Measurements from ENCODE around the gene GPR87. TPM values are rescaled to one million over a fixed set of nuclear protein-coding genes. Genes with fewer than 3 reads are reported as not detected.
A peak's percentile ranks its signal among the peaks of the same experiment; 100 is the strongest.

The GPR87 gene
- total RNA-seq, 2 donors from 2014 or later: 0.70 to 2.2 TPM

DNA sequence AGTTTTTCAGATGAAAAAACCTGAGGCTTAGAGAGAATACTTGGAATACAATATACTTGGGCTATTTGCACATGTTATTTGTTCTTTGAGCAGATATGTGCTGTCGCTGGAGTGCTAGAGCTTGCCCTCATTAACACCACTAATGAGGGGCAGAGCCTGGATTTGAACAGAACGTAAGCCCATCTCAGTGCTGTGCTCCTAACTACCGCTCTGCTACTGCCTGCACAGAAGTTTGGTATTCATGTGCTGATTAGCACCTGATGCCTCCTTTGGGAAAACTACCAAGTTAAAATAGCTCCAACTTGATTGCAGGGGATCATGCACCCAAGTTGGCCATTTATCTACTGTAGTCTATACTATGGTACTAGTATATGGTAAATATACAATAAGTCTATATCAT lies 3.6 kb downstream of the GPR87 start:
- Mint-ChIP-seq H3K36me3 (ENCODE audit: insufficient read depth in 2 of 2) (no peaks in the 10 kb centered on the region), H3K27ac (no peak overlapping the region), H3K4me1 (ENCODE audit: low read depth) (peaks cover 42% of the 10 kb centered on the region), H3K27me3 (ENCODE audit: low read depth) (peaks cover 6% of the 10 kb centered on the region), H3K4me3 (no peak overlapping the region), H3K9me3 (no peaks in the 10 kb centered on the region)
- DNase-seq (no peak), ATAC-seq (replicated peaks in 1 of 2) (no peak)

DNA sequence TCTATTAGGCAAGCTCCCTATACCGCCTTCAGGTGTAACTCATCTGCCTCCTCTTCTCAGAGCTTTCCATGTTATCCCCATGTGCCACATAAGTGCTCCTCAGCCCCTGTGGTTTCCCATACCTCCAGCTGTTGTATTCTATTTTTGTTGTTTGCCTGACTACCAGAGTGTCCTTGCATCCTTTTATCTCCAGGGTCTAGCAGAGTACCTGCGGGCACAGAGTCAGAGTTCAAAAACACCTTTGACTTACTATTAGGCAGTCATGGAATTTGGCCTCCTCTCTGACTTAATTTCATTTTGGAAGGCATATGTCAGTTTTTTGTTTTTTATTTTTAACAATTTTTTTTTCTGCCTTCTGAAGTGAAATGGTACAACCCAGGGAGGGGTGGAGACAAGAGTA lies 7.1 kb downstream of the GPR87 start:
- Mint-ChIP-seq H3K36me3 (ENCODE audit: insufficient read depth in 2 of 2) (no peaks in the 10 kb centered on the region), H3K9me3 (no peaks in the 10 kb centered on the region), H3K4me1 (ENCODE audit: low read depth) (peaks cover 49% of the 10 kb centered on the region), H3K4me3 (no peak overlapping the region), H3K27ac (peak overlapping the region; percentile 85), H3K27me3 (ENCODE audit: low read depth) (no peaks in the 10 kb centered on the region)
- no peak for ATAC-seq (replicated peaks in 1 of 2)
- no peak for DNase-seq

DNA sequence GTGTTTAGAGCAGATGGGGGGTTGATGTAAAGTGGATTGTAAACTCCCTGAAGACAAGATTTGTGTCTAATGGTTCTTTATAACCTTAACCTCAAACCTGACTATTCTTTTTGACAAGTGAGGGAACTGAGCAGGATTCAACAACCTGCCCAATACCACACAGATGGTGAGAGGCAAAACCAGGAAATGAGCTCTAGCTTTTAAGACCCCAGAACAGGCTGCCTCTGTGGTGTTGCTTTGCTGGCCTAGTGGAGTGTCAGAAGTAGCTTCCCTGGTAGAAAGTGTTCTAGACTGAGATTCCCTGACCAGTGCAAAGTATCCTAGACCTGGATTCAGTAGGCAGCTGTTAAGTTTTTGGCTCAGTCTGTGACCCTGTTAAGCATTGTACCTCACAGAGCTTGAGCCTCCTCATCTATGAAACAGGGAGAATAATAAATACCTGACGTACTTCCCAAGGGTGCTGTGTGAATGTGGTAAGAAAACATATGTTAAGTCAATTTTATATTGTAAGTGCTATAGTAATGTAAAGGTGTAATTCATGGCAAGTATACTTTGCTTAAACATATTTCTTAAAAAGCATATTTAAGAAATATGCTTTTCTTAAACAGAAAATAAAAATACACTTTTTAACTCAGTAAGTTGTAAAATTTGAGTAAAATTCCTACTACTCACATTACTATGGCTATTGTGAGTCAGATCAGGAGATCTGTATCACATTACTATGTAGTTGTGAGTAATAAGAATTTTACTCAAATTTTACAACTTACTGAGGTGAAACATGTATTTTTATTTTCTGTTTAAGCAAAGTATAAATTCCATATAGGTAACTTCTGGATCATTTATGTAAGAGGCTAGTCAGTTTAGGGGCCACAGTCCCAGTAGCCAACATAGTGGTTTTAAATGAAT lies 8.8 kb downstream of the GPR87 start:
- H3K4me1 Mint-ChIP-seq (ENCODE audit: low read depth): peaks cover 62% of the 10 kb centered on the region
- DNase-seq (no peak), ATAC-seq (replicated peaks in 1 of 2) (peak; percentile 56 to 64)
- H3K36me3 Mint-ChIP-seq (ENCODE audit: insufficient read depth in 2 of 2): no peaks in the 10 kb centered on the region
- H3K27me3 Mint-ChIP-seq (ENCODE audit: low read depth): peaks cover 8% of the 10 kb centered on the region
- peak overlapping the region; percentile 85 for H3K27ac Mint-ChIP-seq
- H3K9me3 Mint-ChIP-seq: no peaks in the 10 kb centered on the region
- H3K4me3 Mint-ChIP-seq: peak overlapping the region; percentile 61 to 72

DNA sequence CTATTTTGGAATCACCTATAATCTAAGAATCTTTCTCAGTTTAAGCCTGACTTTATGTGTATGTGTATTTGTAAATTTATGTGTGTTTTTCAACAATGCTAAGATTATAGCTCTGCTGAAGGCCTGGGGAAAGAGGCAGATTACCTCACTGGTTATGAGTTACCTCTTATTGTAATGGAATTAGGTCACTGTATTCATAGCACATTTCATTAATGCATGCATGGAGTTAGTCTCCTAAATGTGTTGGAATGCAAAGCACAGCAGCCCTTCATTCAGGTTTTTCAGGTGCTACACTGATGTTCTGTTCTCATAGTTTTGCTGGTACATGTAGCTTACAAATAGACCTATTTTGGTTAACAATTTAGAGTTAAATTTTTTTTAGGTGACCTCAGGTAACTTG lies 9.5 kb downstream of the GPR87 start:
- peaks cover 69% of the 10 kb centered on the region for H3K4me1 Mint-ChIP-seq (ENCODE audit: low read depth)
- H3K9me3 Mint-ChIP-seq: no peaks in the 10 kb centered on the region
- H3K4me3 Mint-ChIP-seq: peak overlapping the region; percentile 68 to 71
- peak overlapping the region; percentile 85 for H3K27ac Mint-ChIP-seq
- H3K27me3 Mint-ChIP-seq (ENCODE audit: low read depth): peaks cover 12% of the 10 kb centered on the region
- ATAC-seq (replicated peaks in 1 of 2): no peak
- H3K36me3 Mint-ChIP-seq (ENCODE audit: insufficient read depth in 2 of 2): no peaks in the 10 kb centered on the region
- no peak for DNase-seq

DNA sequence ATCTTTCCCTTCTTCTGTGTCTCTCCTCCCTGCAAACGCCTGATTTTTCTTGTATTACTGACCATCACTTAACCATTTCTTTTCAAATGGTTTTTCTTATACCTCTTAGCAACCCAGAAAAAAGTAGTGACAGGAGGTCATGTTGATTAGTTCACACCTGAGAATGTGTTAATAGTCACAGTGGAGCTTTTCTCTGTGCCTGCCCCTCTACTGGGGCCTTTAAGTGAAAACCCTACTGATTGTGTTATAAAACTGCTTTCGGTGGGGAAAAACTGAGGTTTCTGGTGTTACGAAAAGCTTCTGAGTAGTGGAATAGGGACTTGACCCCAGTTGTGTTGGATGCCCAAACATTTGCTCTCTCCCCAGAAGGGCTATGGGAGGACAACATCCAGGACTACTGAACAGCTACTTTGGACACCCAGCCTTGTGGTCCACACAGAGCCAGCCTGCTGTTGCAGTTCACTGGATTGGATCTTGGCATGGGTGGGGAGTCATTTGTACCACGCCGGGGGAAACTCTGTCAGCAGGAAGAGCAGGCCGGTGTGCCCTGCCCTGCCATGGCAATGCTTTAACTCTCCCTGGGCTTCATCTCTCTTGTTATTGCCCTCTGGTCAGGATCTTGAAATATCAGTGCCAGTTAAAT lies 10.3 kb downstream of the GPR87 start:
- Mint-ChIP-seq H3K9me3 (no peaks in the 10 kb centered on the region), H3K27me3 (ENCODE audit: low read depth) (peaks cover 12% of the 10 kb centered on the region), H3K27ac (peak overlapping the region; percentile 85), H3K4me1 (ENCODE audit: low read depth) (peaks cover 78% of the 10 kb centered on the region), H3K4me3 (peak overlapping the region; percentile 68 to 71), H3K36me3 (ENCODE audit: insufficient read depth in 2 of 2) (no peaks in the 10 kb centered on the region)
- DNase-seq: no peak
- ATAC-seq (replicated peaks in 1 of 2): no peak

DNA sequence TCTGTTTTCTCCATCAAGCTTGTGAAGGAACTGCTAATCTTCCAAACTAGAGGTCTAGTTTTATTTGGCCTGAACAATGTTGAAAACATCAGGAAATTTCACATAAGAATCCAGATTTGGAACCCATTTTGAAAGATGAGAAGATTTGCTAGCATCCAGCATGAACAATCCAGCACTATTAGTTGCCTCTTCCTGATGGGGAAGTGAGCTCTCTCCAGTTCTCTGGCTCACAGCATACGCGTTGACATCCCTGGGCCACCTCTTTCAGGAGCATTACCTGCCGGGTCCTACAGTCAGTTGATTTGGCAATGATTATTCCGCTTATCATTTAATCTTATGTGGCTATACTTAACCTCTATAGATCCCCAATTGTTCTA lies 10.9 kb downstream of the GPR87 start:
- Mint-ChIP-seq H3K4me3 (peak overlapping the region; percentile 68 to 71), H3K27ac (peak overlapping the region; percentile 85), H3K36me3 (ENCODE audit: insufficient read depth in 2 of 2) (no peaks in the 10 kb centered on the region), H3K9me3 (no peaks in the 10 kb centered on the region), H3K4me1 (ENCODE audit: low read depth) (peaks cover 83% of the 10 kb centered on the region), H3K27me3 (ENCODE audit: low read depth) (peaks cover 17% of the 10 kb centered on the region)
- ATAC-seq (replicated peaks in 1 of 2) (no peak), DNase-seq (no peak)

DNA sequence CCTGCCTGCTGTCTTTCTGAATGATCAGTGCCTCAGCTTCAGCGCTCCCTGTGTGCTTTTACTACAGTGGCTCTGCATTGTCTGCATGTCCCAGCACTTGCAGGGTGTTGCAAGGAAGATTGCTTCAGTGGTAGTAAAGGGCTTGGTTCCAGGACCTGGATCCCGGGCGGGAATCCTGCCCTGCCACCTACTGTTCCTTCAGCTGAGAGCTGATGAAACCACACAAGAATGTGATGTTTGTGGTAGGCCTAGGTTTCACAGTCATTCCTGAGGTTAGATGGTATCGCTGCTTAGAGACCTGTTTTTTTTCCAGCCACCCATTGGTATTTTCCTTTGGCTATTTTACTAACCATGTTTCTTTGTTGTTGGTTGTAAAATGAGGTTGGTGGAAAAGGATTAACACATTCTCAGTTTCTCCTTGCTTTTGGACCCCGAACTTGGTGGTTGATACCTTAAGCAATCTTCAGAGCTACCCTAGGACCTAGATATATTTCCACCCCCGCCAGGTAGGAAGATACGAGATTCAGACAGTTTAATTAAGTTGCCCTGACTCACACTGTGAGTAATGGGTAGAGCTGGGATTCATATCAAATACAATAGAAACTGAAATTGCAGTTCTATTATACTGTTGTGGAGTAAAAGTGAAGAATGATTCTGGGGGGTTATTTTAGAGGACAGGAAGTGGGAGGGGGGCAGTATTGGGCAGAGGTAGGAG lies 11.4 kb downstream of the GPR87 start:
- Mint-ChIP-seq H3K4me3 (peak overlapping the region; percentile 68 to 71), H3K4me1 (ENCODE audit: low read depth) (peaks cover 86% of the 10 kb centered on the region), H3K27me3 (ENCODE audit: low read depth) (peaks cover 22% of the 10 kb centered on the region), H3K27ac (peak overlapping the region; percentile 85), H3K9me3 (no peaks in the 10 kb centered on the region), H3K36me3 (ENCODE audit: insufficient read depth in 2 of 2) (no peaks in the 10 kb centered on the region)
- peak; percentile 68 to 82 for ATAC-seq (replicated peaks in 1 of 2)
- DNase-seq: peak; percentile 35 to 36

DNA sequence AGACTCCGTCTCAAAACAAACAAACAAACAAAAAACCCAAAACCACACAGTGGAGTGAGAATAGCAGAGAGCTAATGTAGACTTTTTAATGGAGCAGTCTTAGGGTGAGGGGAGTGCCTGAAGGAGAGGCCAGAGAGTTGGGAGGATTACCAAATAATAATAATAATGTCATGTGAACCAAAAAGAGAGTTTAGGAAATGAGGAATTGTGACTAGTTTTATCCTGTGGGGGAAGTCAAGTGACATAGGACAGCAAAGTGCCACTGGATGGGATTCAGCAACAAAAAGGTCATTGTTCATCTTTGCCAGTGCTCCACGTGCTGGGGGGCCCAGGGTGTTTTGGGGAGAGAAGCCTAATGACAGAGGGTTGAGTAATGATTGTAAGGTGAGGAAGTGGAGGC lies 12.9 kb downstream of the GPR87 start:
- no peak overlapping the region for H3K4me3 Mint-ChIP-seq
- H3K27me3 Mint-ChIP-seq (ENCODE audit: low read depth): peaks cover 22% of the 10 kb centered on the region
- peaks cover 76% of the 10 kb centered on the region for H3K4me1 Mint-ChIP-seq (ENCODE audit: low read depth)
- ATAC-seq (replicated peaks in 1 of 2) (no peak), DNase-seq (no peak)
- H3K9me3 Mint-ChIP-seq: no peaks in the 10 kb centered on the region
- peak overlapping the region; percentile 5 for H3K27ac Mint-ChIP-seq
- no peaks in the 10 kb centered on the region for H3K36me3 Mint-ChIP-seq (ENCODE audit: insufficient read depth in 2 of 2)

DNA sequence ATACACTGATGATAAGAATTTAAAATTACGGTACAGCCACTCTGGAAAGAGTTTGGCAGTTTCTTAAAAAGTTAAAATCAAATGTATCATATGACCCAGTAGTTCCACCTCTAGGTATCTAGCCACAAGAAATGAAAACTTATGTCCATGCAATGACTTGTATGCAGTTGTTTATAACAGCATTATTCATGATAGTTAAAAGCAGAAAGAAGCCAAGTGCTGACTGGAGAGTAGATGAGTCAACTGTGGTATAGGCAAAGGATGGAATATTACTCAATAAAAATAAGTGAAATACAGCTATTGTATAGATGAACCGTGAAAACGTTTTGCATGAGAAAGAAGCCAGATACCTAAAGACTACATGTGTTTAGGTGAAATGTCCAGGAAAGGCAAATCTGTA lies 14.8 kb downstream of the GPR87 start:
- peaks cover 57% of the 10 kb centered on the region for H3K4me1 Mint-ChIP-seq (ENCODE audit: low read depth)
- peak overlapping the region in 1 of 2 donors; percentile 41 for H3K4me3 Mint-ChIP-seq
- H3K9me3 Mint-ChIP-seq: no peaks in the 10 kb centered on the region
- no peak for DNase-seq
- peaks cover 26% of the 10 kb centered on the region for H3K27me3 Mint-ChIP-seq (ENCODE audit: low read depth)
- H3K36me3 Mint-ChIP-seq (ENCODE audit: insufficient read depth in 2 of 2): peaks cover 0 to 1% of the 10 kb centered on the region in 2 donors
- peak; percentile 47 to 72 for ATAC-seq (replicated peaks in 1 of 2)
- peak overlapping the region; percentile 16 for H3K27ac Mint-ChIP-seq

DNA sequence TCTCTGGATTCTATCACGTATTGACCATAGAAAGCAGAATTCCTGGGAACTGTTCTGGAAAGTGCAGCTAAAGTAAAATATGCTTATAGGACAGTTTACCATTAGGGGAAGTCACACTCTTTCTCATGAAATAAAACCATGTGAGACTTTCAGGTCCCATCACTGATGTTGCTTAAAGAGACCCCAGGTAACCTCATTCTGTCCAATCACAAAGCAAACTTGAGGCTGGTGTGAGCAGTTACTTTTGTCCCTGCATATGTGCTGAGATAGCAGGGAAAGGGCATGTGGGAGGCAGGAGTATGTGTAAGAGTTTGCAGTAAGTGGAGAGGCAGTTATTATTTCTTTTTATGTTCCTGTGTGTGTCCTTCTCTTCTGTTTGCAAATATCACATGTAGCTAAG lies 16.1 kb downstream of the GPR87 start:
- Mint-ChIP-seq H3K27me3 (ENCODE audit: low read depth) (peaks cover 30% of the 10 kb centered on the region), H3K9me3 (no peaks in the 10 kb centered on the region), H3K4me3 (peak overlapping the region in 1 of 2 donors; percentile 42), H3K4me1 (ENCODE audit: low read depth) (peaks cover 44% of the 10 kb centered on the region), H3K27ac (no peak overlapping the region), H3K36me3 (ENCODE audit: insufficient read depth in 2 of 2) (peaks cover 0 to 1% of the 10 kb centered on the region in 2 donors)
- ATAC-seq (replicated peaks in 1 of 2) (no peak), DNase-seq (no peak)

DNA sequence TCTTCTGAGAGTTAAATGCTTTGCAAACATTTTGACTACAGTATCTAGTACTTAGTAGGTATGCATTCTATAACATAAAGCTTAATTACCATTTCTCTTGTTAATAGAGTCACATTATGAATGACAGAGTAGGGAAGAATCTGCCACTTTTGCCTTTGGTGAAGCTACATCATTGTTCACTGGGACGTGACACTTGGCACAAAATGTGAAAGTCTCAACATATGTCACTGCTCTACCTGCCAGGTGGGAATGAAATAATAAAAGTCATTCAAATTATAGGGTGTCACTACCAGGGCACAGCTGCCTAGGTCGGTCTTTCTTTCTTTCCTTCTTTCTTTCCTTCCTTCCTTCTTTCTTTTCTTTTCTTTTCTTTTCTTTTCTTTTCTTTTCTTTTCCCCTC lies 17.6 kb downstream of the GPR87 start:
- peaks cover 0 to 1% of the 10 kb centered on the region in 2 donors for H3K36me3 Mint-ChIP-seq (ENCODE audit: insufficient read depth in 2 of 2)
- DNase-seq (no peak), ATAC-seq (replicated peaks in 1 of 2) (no peak)
- no peaks in the 10 kb centered on the region for H3K9me3 Mint-ChIP-seq
- H3K27ac Mint-ChIP-seq: no peak overlapping the region
- H3K4me3 Mint-ChIP-seq: no peak overlapping the region
- H3K27me3 Mint-ChIP-seq (ENCODE audit: low read depth): peaks cover 34% of the 10 kb centered on the region
- peaks cover 36% of the 10 kb centered on the region for H3K4me1 Mint-ChIP-seq (ENCODE audit: low read depth)

DNA sequence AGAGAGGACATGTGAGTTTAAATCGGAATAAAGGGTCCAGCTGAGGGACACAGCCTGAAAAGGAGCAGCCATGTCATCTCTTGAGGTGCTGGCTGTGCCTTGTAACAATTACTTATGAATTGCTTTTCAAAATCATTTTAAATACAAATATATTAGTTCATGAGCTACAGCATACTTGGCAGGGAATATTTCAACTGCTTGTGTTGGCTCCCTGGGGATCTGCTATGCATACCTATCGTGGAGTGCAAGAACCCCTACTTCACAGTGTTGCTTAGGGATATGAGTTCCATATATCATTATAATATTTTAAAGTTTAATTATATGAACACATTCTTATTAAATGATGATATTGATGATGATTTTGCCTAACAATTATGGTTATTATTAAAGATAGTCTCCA lies 19.2 kb downstream of the GPR87 start:
- Mint-ChIP-seq H3K36me3 (ENCODE audit: insufficient read depth in 2 of 2) (peaks cover 0 to 1% of the 10 kb centered on the region in 2 donors), H3K27me3 (ENCODE audit: low read depth) (peaks cover 27% of the 10 kb centered on the region), H3K9me3 (no peaks in the 10 kb centered on the region), H3K27ac (no peak overlapping the region), H3K4me1 (ENCODE audit: low read depth) (peaks cover 20% of the 10 kb centered on the region), H3K4me3 (no peak overlapping the region)
- ATAC-seq (replicated peaks in 1 of 2) (no peak), DNase-seq (no peak)

DNA sequence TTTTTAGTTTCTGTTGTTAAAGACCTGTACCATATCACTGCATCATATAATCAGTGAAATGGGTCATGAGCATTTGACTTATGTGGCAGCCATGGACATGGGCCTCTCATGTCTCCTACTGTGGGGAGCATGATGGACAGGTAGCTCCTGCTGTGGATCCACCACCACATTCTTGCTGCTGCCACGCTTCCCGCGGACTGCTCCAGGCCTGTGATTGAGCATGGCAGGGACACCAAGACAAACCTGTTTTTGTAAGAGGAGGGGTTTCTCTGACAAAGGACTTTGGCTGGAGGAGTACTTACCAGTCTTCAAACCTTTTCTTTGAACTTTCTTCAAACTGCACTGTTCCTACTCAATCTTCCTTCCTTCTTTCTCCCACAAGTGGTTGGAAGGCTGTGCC lies 20.4 kb downstream of the GPR87 start:
- DNase-seq: no peak
- Mint-ChIP-seq H3K36me3 (ENCODE audit: insufficient read depth in 2 of 2) (peaks cover 0 to 1% of the 10 kb centered on the region in 2 donors), H3K4me3 (no peak overlapping the region), H3K9me3 (no peaks in the 10 kb centered on the region), H3K4me1 (ENCODE audit: low read depth) (peaks cover 8% of the 10 kb centered on the region), H3K27ac (no peak overlapping the region), H3K27me3 (ENCODE audit: low read depth) (peaks cover 26% of the 10 kb centered on the region)
- no peak for ATAC-seq (replicated peaks in 1 of 2)

Data from activated T-cell treated with anti-CD3 and anti-CD28 coated beads, Interleukin-2, amount 50 U/mL, for 72 hours (primary cell).